B cell (primary cell): ENCODE data around the gene TACR2. TPM values are rescaled to one million over a fixed set of nuclear protein-coding genes. Genes with fewer than 3 reads are reported as not detected.

Experiments
- ATAC-seq: fragments of 200-7000 bp; cut with Tn5 transposase; one replicate; pipeline ENCODE4 v1.10.0; 2021; ENCODE audit warnings: low read depth, mild to moderate bottlenecking, moderate number of reproducible peaks, moderate library complexity
- CTCF ChIA-PET: fragments of 350-600 bp; sonication (Branson Sonifier 250); formaldehyde crosslinking; loops from one replicate; lab custom pipeline; 2021; ENCODE audit warnings: antibody characterized with exemption, inconsistent platforms; lab: Charles Lee
- POLR2A ChIA-PET: fragments of 350-600 bp; sonication (Branson Sonifier 250); formaldehyde crosslinking; loops from one replicate; lab custom pipeline; 2021; ENCODE audit warnings: antibody characterized with exemption; lab: Charles Lee
- DNase-seq: peaks from one replicate; pipeline ENCODE4 v3.0.0; 2013
- H2AFZ ChIP-seq: 2 replicates; pipeline ENCODE4 v1.6.1; 2012; ENCODE audit warnings: mild to moderate bottlenecking, low read depth, low read length; ENCODE audit not compliant: insufficient read depth, poor library complexity, severe bottlenecking
- H3K27ac ChIP-seq, 2 donors: 1 replicate in 1 of 2; 2 replicates in 1 of 2; pipeline ENCODE4 v1.5.1; 2012 to 2013; ENCODE audit warnings: low read length in 2 of 2, mild to moderate bottlenecking in 2 of 2, moderate library complexity in 1 of 2
- H3K27me3 ChIP-seq, 4 experiments: fragments of 200-600 bp in 1 of 4; sonication (generic) in 1 of 4; replicated peaks in 1 of 4; 1 replicate in 2 of 4; 2 replicates in 2 of 4; pipeline versions ENCODE4 v1.6.1 to v1.7.0; 2013 to 2016; ENCODE audit warnings: low read length in 3 of 4, mild to moderate bottlenecking in 2 of 4, mixed read lengths in 1 of 4, moderate library complexity in 1 of 4; ENCODE audit not compliant: insufficient read depth in 4 of 4, control insufficient read depth in 3 of 4; ENCODE audit errors: control extremely low read depth in 1 of 4
- H3K36me3 ChIP-seq, 2 experiments: replicated peaks in 1 of 2; 1 replicate in 1 of 2; 2 replicates in 1 of 2; pipeline versions ENCODE4 v1.6.1 to v1.7.1; 2013; ENCODE audit warnings: low read length in 1 of 2; ENCODE audit not compliant: insufficient read depth in 2 of 2, control insufficient read depth in 1 of 2; ENCODE audit errors: control extremely low read depth in 1 of 2, extremely low read depth in 1 of 2
- H3K4me1 ChIP-seq, 2 donors: fragments of 200-600 bp in 1 of 2; sonication (generic) in 1 of 2; 1 replicate in 1 of 2; 2 replicates in 1 of 2; pipeline versions ENCODE4 v1.5.1 to v1.6.1; 2013 to 2017; ENCODE audit warnings: low read length in 2 of 2; ENCODE audit not compliant: control insufficient read depth in 2 of 2, insufficient read depth in 2 of 2
- H3K4me2 ChIP-seq: replicated peaks from 2 replicates; pipeline ENCODE3; 2012; ENCODE audit warnings: mild to moderate bottlenecking, low read depth, low read length; ENCODE audit not compliant: poor library complexity, severe bottlenecking
- H3K4me3 ChIP-seq, 5 experiments: fragments of 200-600 bp in 1 of 5; sonication (generic) in 1 of 5; 1 replicate in 3 of 5; 2 replicates in 2 of 5; pipeline versions ENCODE4 v1.5.1 to v1.7.0; 2011 to 2016; ENCODE audit warnings: low read length in 4 of 5, mild to moderate bottlenecking in 4 of 5, low read depth in 2 of 5, control low read depth in 1 of 5, moderate library complexity in 1 of 5; ENCODE audit not compliant: insufficient read depth in 1 of 5; ENCODE audit errors: control extremely low read depth in 1 of 5, extremely low read depth in 1 of 5
- H3K79me2 ChIP-seq: fragments of 200-600 bp; sonication (generic); one replicate; pipeline ENCODE4 v1.6.0; 2016; ENCODE audit warnings: low read length; ENCODE audit not compliant: control insufficient read depth, insufficient read depth
- H3K9ac ChIP-seq: fragments of 200-600 bp; sonication (generic); 2 replicates; pipeline ENCODE4 v1.6.1; 2017; ENCODE audit warnings: mild to moderate bottlenecking, low read length, moderate library complexity
- H3K9me3 ChIP-seq, 3 donors: one replicate each; pipeline versions ENCODE4 v1.6.1 to v1.7.1; 2013; ENCODE audit warnings: low read length in 2 of 3; ENCODE audit not compliant: control insufficient read depth in 2 of 3, insufficient read depth in 1 of 3; ENCODE audit errors: control extremely low read depth in 1 of 3
- H4K20me1 ChIP-seq: 2 replicates; pipeline ENCODE4 v1.6.0; 2012; ENCODE audit warnings: mild to moderate bottlenecking, low read length; ENCODE audit not compliant: insufficient read depth, control insufficient read depth, poor library complexity, severe bottlenecking
- H3K27ac Mint-ChIP-seq: one replicate; pipeline ENCODE4 v1.8.0; 2021; ENCODE audit warnings: mixed read lengths
- H3K27me3 Mint-ChIP-seq: one replicate; pipeline ENCODE4 v1.8.0; 2021; ENCODE audit warnings: mixed read lengths
- H3K4me1 Mint-ChIP-seq: one replicate; pipeline ENCODE4 v1.8.0; 2021; ENCODE audit warnings: mixed read lengths
- H3K4me3 Mint-ChIP-seq: one replicate; pipeline ENCODE4 v1.8.0; 2021; ENCODE audit warnings: mixed read lengths
- H3K9me3 Mint-ChIP-seq: one replicate; pipeline ENCODE4 v1.8.0; 2022; ENCODE audit warnings: mixed read lengths; ENCODE audit not compliant: insufficient read depth
- CTCF ChIP-seq: fragments of 200-600 bp; IDR thresholded peaks from one replicate; pipeline ENCODE4 v1.8.0; 2022; ENCODE audit warnings: antibody characterized with exemption, mild to moderate bottlenecking
- EZH2 ChIP-seq: IDR thresholded peaks from 2 replicates; pipeline ENCODE4 v1.6.1; 2012; ENCODE audit warnings: borderline replicate concordance, low read depth, mild to moderate bottlenecking, moderate library complexity, low read length; ENCODE audit not compliant: insufficient read depth, poor library complexity, severe bottlenecking
- WGBS: methylation state at CpG from one replicate; pipeline ENCODE4 v1.1.5; 2013; ENCODE audit warnings: missing lambda C conversion rate; ENCODE audit not compliant: insufficient coverage; 5-methylcytosine and 5-hydroxymethylcytosine counted together
- intact Hi-C: fragments of 100-400 bp; cut with micrococcal nuclease; formaldehyde crosslinking; loops from one replicate; pipeline ENCODE4 v1.10.0; 2022
- polyA plus RNA-seq: library from polyadenylated mRNA; depleted of rRNA; stranded (reverse); fragments of >200 nt; gene quantifications from 2 replicates; pipeline ENCODE4 v1.2.3, GENCODE V29; 2012
- total RNA-seq, 2 donors: library from RNA; stranded (reverse); fragments of 120-200 nt in 1 of 2; gene quantifications; 1 replicate in 1 of 2; 2 replicates in 1 of 2; pipeline versions ENCODE4 v1.2.3 to v1.2.4, GENCODE V29; 2013 to 2022

TACR2 gene
- total and polyA plus RNA-seq, 2 donors (not counting 1 experiment from before 2014, with no cell fraction given): 0.18 TPM; not detected in 1

- Histone ChIP-seq H3K4me1 (peaks cover 21 to 39% of the 10 kb centered on the region in 2 donors), H3K27ac (peak overlapping the region; percentile 67 to 73), H3K9ac (peak overlapping the region; percentile 45), H3K4me2 (peak overlapping the region; percentile 72), H3K36me3 (no peaks in the 10 kb centered on the region), H3K27me3 (peaks cover 0 to 4% (median 1%) of the 10 kb centered on the region in 4 experiments), H2AFZ (peak overlapping the region; percentile 66), H3K9me3 (peaks cover 0 to 9% (median 0%) of the 10 kb centered on the region in 3 donors), H3K79me2 (no peaks in the 10 kb centered on the region), H3K4me3 (peak overlapping the region in 3 of 5 experiments; percentile 32 to 55 (median 43)), H4K20me1 (no peaks in the 10 kb centered on the region)
- intact Hi-C loops: loop anchor here (1.0 to 5.0 kb wide), 4 partner anchors 230 to 738 kb away; partner anchors contain the start of genes CCAR1, KIFBP and TYSND1
- ATAC-seq: no peak
- POLR2A ChIA-PET: no interaction called here
- peaks cover 3% of the 10 kb centered on the region for H3K27me3 Mint-ChIP-seq
- H3K4me3 Mint-ChIP-seq: peak overlapping the region; percentile 81
- H3K9me3 Mint-ChIP-seq: no peaks in the 10 kb centered on the region
- TF ChIP-seq CTCF: no peak
- 0% methylated on average over 1 of the region's 7 CpGs for WGBS
- CTCF ChIA-PET: interaction anchor here (0.6 to 2.2 kb wide), 3 partner anchors 13 to 172 kb away, joined by 3 to 28 read pairs (median 5); no protein-coding TSS in a partner anchor
- H3K4me1 Mint-ChIP-seq: peaks cover 27% of the 10 kb centered on the region
- H3K27ac Mint-ChIP-seq: peak overlapping the region; percentile 89
- DNase-seq: no peak
These were observed 7.6 kb downstream of the TACR2 start for GRCh38 chr10:69409176-69409495.

GRCh38 chr10:69408318-69409175, 8.2 kb downstream of the TACR2 start:
- H4K20me1 ChIP-seq: no peaks in the 10 kb centered on the region
- peak overlapping the region; percentile 89 for H3K27ac Mint-ChIP-seq
- ATAC-seq: peak; percentile 84

More at GRCh38 chr10:69408318-69409175, 8.2 kb downstream of the TACR2 start:
- H3K4me1 ChIP-seq: peaks cover 21 to 39% of the 10 kb centered on the region in 2 donors
- H3K4me2 ChIP-seq: peak overlapping the region; percentile 81
- H2AFZ ChIP-seq: peak overlapping the region; percentile 78
- H3K9me3 Mint-ChIP-seq: no peaks in the 10 kb centered on the region
- H3K79me2 ChIP-seq: no peaks in the 10 kb centered on the region
- H3K36me3 ChIP-seq: no peaks in the 10 kb centered on the region
- H3K4me3 Mint-ChIP-seq: peak overlapping the region; percentile 81
- peaks cover 0 to 9% (median 0%) of the 10 kb centered on the region in 3 donors for H3K9me3 ChIP-seq
- peak overlapping the region in 4 of 5 experiments; percentile 24 to 58 (median 40) for H3K4me3 ChIP-seq
- H3K27me3 ChIP-seq: peaks cover 0 to 4% (median 1%) of the 10 kb centered on the region in 4 experiments
- peaks cover 27% of the 10 kb centered on the region for H3K4me1 Mint-ChIP-seq
- peak overlapping the region; percentile 67 to 73 for H3K27ac ChIP-seq
- DNase-seq: peak; percentile 95
- CTCF ChIA-PET: interaction anchor here (0.5 to 2.2 kb wide), 15 partner anchors 8 to 1169 kb away, joined by 3 to 28 read pairs (median 3); partner anchors contain the start of gene DDX21
- WGBS: 6% methylated on average over 42 of the region's 64 CpGs
- H3K9ac ChIP-seq: peak overlapping the region; percentile 57
- POLR2A ChIA-PET: interaction anchor here (0.8 to 1.6 kb wide), 2 partner anchors 90 to 107 kb away, joined by 7 read pairs; no protein-coding TSS in a partner anchor
- peaks cover 3% of the 10 kb centered on the region for H3K27me3 Mint-ChIP-seq
- intact Hi-C loops: loop anchor here (1.0 to 5.0 kb wide), 7 partner anchors 90 to 739 kb away; partner anchors contain the start of genes CCAR1, KIFBP and TYSND1
- TF ChIP-seq EZH2 (no peak), CTCF (peak; percentile 91)
